OCI-LY3 (cell line): ENCODE results near the gene ZNF516.

Experiments used
- H2AFZ ChIP-seq: fragments of 200-600, 300-600 bp; shearing (Covaris generic); 2 replicates; pipeline ENCODE4 v1.6.0; 2014; ENCODE audit warnings: antibody characterized with exemption, low read depth, low read length
- H3K27ac ChIP-seq: fragments of 200-600, 300-600 bp; sonication (generic); 2 replicates; pipeline ENCODE4 v1.5.1; 2014; ENCODE audit warnings: mild to moderate bottlenecking, low read length, moderate library complexity, mixed read lengths
- H3K27me3 ChIP-seq: fragments of 200-600, 300-600 bp; sonication (generic); 2 replicates; pipeline ENCODE4 v1.6.1; 2014; ENCODE audit warnings: low read depth, low read length, mixed read lengths
- H3K36me3 ChIP-seq: fragments of 200-600, 300-600 bp; sonication (generic); replicated peaks from 2 replicates; pipeline ENCODE3; 2014; ENCODE audit warnings: low read depth, low read length, mixed read lengths
- H3K4me1 ChIP-seq: fragments of 300-600, 200-600 bp; sonication (generic); 2 replicates; pipeline ENCODE4 v1.6.1; 2014; ENCODE audit warnings: low read length, mixed read lengths
- H3K4me2 ChIP-seq: fragments of 200-600, 300-600 bp; sonication (generic); 2 replicates; pipeline ENCODE4 v1.6.1; 2014; ENCODE audit warnings: low read length, mixed read lengths
- H3K4me3 ChIP-seq: fragments of 300-600, 200-600 bp; sonication (generic); 2 replicates; pipeline ENCODE4 v1.5.1; 2014; ENCODE audit warnings: antibody characterized with exemption, mild to moderate bottlenecking, low read length, moderate library complexity
- H3K79me2 ChIP-seq: fragments of 300-600, 200-600 bp; shearing (Covaris generic); 2 replicates; pipeline ENCODE4 v1.6.1; 2014; ENCODE audit warnings: mild to moderate bottlenecking, low read length, mixed read lengths
- H3K9ac ChIP-seq: fragments of 300-600, 200-600 bp; shearing (Covaris generic); 2 replicates; pipeline ENCODE4 v1.6.0; 2014; ENCODE audit warnings: mild to moderate bottlenecking, low read length, moderate library complexity
- H3K9me3 ChIP-seq: fragments of 200-600, 300-600 bp; shearing (Covaris generic); 2 replicates; pipeline ENCODE4 v1.6.1; 2014; ENCODE audit warnings: low read length, mixed read lengths; ENCODE audit not compliant: insufficient read depth
- H4K20me1 ChIP-seq: fragments of 200-600, 300-600 bp; sonication (generic); 2 replicates; pipeline ENCODE4 v1.6.1; 2016; ENCODE audit warnings: low read length, mixed read lengths; ENCODE audit not compliant: insufficient read depth
- CTCF ChIP-seq: fragments of 200-600, 300-600 bp; sonication (generic); IDR thresholded peaks from 2 replicates; pipeline ENCODE4 v1.5.1; 2014; ENCODE audit warnings: antibody characterized with exemption, low read length, low read depth
- EZH2phosphoT487 ChIP-seq: fragments of 200-600 bp; shearing (Covaris generic); IDR thresholded peaks from 2 replicates; pipeline ENCODE4 v1.6.1; 2018; ENCODE audit warnings: antibody characterized with exemption, mixed run types, low read depth

The ZNF516 gene

DNA sequence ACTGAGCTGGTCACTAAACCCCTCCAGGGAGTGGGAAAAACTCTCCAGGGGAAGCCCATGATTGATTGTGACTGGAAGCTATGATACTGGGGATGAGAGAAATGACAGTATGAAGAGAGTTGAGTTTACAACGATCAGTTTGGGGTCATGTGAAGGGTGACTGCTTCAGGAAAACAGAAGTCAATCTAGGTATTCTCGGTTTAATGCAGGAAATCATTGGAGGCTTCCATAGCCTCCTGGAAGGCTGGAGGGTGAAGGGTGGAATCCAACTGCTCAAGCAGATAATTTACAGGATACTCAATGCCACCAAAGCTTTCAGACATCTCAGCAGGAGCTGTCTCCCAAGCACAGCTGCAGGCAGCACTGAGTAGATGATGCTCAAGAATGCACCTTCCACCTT is 154.6 kb downstream of the ZNF516 start:
- Histone ChIP-seq H2AFZ (no peak overlapping the region), H3K79me2 (no peaks in the 10 kb centered on the region), H3K9me3 (no peaks in the 10 kb centered on the region), H3K4me1 (no peaks in the 10 kb centered on the region), H3K4me2 (no peak overlapping the region), H3K9ac (no peak overlapping the region), H3K27ac (no peak overlapping the region), H3K36me3 (no peaks in the 10 kb centered on the region), H4K20me1 (no peaks in the 10 kb centered on the region), H3K4me3 (no peak overlapping the region), H3K27me3 (peaks cover 8% of the 10 kb centered on the region; the same call in 1 of the 2 replicates)
- TF ChIP-seq EZH2phosphoT487: no peak
- no peak for TF ChIP-seq CTCF

- Histone ChIP-seq H3K27me3 (peaks cover 8% of the 10 kb centered on the region; the same call in 1 of the 2 replicates), H3K4me2 (no peak overlapping the region), H3K4me3 (no peak overlapping the region), H3K9ac (no peak overlapping the region), H3K36me3 (no peaks in the 10 kb centered on the region), H3K4me1 (no peaks in the 10 kb centered on the region), H2AFZ (no peak overlapping the region), H4K20me1 (no peaks in the 10 kb centered on the region), H3K27ac (no peak overlapping the region), H3K9me3 (no peaks in the 10 kb centered on the region), H3K79me2 (no peaks in the 10 kb centered on the region)
- no peak for TF ChIP-seq CTCF
- no peak for TF ChIP-seq EZH2phosphoT487
Observed at GRCh38 chr18:76339246-76339620, 155.8 kb downstream of the ZNF516 start.

DNA sequence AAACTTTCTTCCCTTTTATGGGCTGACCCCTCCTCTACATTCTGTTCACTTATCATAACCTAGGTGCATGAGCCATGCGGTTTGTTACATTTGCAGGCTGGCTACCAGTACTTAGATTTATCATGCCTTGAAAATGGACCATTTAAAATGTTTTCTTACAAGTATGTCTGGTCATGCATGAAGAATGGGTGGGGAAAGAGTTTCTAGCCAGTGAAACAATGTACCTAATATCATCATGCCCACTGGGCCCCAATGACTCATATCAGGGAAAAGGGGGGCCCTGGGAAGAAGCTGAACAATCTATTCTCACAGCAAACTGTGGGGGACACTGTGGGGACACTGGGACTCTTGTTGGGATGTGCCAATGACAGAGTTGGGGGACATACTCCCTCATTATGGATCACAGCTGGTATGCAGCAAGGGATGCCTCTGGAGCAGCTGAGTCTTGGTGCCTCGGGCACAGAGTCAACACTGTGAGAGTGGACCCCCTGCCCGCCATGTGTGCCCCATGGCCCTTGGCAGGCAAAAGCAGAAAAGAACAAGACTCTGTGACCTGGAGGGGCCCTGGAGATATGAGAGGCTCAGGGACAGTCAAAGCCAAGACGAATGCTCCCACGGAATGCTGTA is 156.3 kb downstream of the ZNF516 start:
- Histone ChIP-seq H3K4me1 (no peaks in the 10 kb centered on the region), H4K20me1 (no peaks in the 10 kb centered on the region), H3K4me2 (no peak overlapping the region), H3K27ac (no peak overlapping the region), H3K9ac (no peak overlapping the region), H3K36me3 (no peaks in the 10 kb centered on the region), H3K27me3 (peaks cover 8% of the 10 kb centered on the region; the same call in 1 of the 2 replicates), H2AFZ (no peak overlapping the region), H3K4me3 (no peak overlapping the region), H3K79me2 (no peaks in the 10 kb centered on the region), H3K9me3 (no peaks in the 10 kb centered on the region)
- TF ChIP-seq EZH2phosphoT487 (no peak), CTCF (no peak)

GRCh38 chr18:76338088-76338487 is 157.0 kb downstream of the ZNF516 start:
- Histone ChIP-seq H3K36me3 (no peaks in the 10 kb centered on the region), H3K4me2 (no peak overlapping the region), H3K9ac (no peak overlapping the region), H3K79me2 (no peaks in the 10 kb centered on the region), H4K20me1 (no peaks in the 10 kb centered on the region), H3K9me3 (no peaks in the 10 kb centered on the region), H3K27me3 (peaks cover 8% of the 10 kb centered on the region; the same call in 1 of the 2 replicates), H3K4me3 (no peak overlapping the region), H2AFZ (no peak overlapping the region), H3K4me1 (no peaks in the 10 kb centered on the region), H3K27ac (no peak overlapping the region)
- TF ChIP-seq EZH2phosphoT487 (no peak), CTCF (no peak)
